ENCODE measurements around the gene RNF144A.

DNA sequence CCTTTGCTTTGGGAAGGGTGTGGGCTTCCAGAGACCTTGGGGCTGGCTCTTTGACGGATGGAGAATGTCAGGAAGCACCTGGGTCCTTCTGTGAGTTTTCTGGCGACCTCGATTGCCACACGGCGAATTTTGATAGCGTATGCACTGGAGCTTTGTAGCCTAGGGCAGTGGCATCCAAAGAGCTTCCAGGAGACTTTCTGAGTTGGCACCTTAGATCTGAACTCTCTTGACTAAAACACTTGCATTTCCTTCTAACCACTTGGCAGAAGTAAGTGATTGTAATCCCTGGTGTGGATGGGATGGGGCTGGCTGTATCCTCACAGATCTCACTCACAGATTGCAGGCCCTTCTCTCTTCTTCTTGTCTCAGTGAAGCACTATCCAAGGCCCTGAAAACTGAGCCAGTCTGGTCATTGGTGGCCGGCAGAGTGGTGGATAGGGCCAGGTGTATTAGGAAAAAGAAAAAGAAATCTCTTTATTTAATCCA lies 7.8 kb downstream of the RNF144A start:
- TF ChIP-seq, protein P1, sequence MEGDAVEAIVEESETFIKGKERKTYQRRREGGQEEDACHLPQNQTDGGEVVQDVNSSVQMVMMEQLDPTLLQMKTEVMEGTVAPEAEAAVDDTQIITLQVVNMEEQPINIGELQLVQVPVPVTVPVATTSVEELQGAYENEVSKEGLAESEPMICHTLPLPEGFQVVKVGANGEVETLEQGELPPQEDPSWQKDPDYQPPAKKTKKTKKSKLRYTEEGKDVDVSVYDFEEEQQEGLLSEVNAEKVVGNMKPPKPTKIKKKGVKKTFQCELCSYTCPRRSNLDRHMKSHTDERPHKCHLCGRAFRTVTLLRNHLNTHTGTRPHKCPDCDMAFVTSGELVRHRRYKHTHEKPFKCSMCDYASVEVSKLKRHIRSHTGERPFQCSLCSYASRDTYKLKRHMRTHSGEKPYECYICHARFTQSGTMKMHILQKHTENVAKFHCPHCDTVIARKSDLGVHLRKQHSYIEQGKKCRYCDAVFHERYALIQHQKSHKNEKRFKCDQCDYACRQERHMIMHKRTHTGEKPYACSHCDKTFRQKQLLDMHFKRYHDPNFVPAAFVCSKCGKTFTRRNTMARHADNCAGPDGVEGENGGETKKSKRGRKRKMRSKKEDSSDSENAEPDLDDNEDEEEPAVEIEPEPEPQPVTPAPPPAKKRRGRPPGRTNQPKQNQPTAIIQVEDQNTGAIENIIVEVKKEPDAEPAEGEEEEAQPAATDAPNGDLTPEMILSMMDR (IDR thresholded peaks at IDR 0.05), result no peak
- TF ChIP-seq POLR2A (IDR thresholded peaks at IDR 0.05) (no peak), POLR2AphosphoS5 (IDR thresholded peaks at IDR 0.05) (no peak), EP300 (IDR thresholded peaks at IDR 0.05) (no peak)
